ENCODE data around the gene CAPZB.

The CAPZB gene

GRCh38 chr1:19341201-19342061 is 143.9 kb downstream of the CAPZB start:
- DNase-seq (ENCODE audit: low read depth, low spot score) = no peak
- H3K27ac ChIP-seq = no peak overlapping the region

DNA sequence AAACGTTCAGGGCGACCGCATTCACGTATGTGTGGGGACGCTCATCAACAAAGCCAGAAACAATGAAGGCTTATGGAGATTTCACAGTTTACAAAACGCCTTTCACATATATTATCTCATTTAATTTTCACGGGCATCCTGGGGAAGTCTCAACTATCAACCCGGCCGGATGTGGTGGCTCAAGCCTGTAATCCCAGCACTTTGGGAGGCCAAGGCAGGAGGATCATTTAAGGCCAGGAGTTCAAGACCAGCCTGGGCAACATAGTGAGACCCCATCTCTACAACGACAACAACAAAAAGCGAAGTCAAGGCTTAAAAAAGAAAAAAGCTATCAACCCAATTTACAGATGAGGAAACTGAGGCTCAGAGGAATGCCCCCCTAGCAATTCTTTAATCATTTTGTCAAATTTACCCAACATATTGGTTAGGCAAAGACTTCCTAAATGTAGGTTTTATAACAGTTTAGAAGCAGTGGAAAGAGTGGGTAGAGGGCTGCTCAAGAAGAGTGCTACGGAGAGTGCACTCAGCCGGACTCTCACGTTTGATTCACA is 144.9 kb downstream of the CAPZB start:
- DNase-seq (ENCODE audit: low read depth, low spot score) = no peak
- no peak overlapping the region for H3K27ac ChIP-seq

- no peak overlapping the region for H3K27ac ChIP-seq
- DNase-seq (ENCODE audit: low read depth, low spot score) = no peak
Observed at GRCh38 chr1:19339214-19339861, 146.0 kb downstream of the CAPZB start.

DNA sequence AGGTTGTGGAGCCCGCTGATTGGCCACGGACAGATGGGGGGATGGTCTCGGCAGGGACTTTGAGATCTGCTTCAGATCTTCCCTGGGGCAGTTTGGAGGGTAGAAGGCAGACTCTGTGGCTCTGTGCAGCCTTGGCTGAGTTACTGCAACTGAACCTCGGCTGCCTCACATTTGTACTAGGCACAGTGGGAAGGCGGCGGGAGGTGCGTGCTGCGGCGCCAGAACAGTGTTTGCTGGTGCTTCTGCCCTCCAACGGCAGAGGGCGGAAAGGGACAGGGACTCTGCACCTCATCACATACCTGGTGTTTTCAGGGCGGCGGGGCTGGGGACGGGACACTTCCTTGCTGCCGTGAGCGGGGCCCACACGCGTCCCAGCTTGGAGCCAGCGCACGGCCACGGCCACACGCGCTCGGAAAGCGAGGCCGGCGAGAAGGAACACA is 147.0 kb downstream of the CAPZB start:
- no peak for DNase-seq (ENCODE audit: low read depth, low spot score)
- H3K27ac ChIP-seq = no peak overlapping the region

DNA sequence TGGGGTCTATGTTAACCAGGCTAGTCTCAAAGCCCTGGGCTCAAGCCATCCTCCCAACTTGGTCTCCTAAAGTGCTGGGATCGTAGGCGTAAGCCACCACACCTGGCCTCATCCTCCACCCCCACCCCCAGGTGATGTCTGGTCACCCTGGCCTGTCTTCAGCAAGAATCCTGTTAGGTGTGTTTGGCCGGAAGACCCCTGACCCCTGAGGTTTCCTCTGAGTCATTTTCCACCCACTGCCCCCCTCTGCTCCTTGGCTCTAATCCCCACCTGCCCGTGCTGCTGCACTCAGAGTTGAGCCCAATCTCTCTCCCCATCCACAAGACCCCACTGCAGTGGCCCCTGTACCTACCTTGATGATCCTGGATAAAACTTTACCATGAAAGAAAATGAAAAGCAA is 148.1 kb downstream of the CAPZB start:
- no peak overlapping the region for H3K27ac ChIP-seq
- no peak for DNase-seq (ENCODE audit: low read depth, low spot score)

GRCh38 chr1:19336543-19336942 is 148.8 kb downstream of the CAPZB start:
- DNase-seq (ENCODE audit: low read depth, low spot score) = no peak
- no peak overlapping the region for H3K27ac ChIP-seq

DNA sequence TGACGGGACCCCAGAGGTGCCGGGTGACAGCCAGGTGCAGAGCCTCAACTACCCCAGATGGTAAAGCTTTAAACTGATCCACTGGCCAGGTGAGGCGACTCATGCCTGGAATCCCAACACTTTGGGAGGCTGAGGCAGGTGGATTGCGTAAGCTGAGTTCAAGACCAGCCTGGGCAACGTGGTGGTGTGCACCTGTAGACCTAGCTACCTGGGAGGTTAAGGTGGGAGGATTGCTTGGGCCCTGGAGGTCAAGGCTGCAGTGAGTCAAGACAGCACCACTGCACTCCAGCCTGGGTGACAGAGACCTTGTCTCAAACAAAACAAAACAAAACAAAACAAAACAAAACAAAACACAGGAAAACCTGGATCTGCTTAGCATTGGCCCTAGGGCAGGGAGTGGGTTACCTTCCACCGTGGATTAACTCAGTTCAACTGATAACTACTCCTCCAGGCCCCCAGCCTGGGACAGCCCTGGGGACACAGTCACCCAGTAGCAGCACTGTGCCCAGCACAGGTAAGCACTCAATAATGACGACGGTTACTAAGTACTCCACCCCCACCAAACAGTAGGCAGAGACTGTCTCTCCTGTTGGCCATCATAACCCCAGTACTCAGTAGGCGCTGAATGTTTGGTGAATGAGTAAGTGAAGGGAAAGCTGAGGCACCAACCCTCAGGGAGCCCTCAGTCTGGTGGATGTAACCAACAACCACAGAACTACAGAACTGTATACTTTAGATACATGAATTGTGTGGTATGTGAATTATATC is 151.6 kb downstream of the CAPZB start:
- no peak overlapping the region for H3K27ac ChIP-seq
- no peak for DNase-seq (ENCODE audit: low read depth, low spot score)

DNA sequence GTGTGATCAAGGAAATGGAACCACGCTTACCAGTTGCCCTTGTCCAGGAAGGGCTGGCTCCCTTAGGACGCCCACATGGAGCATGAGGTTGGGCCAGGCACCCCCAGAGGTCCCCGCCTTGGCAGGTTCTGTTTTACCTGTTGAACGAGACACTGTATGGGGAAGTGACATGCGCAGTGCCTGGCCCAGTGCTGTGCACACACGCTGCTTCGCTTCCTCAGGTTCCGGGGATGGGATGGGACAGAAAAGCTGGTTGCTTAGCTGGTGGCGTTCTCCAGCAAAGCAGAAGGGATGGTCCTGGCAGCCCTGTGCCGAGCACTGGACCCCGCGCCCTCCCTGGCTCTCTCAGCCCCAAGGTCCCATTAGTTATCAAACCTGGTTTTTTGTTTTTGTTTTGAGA is 152.5 kb downstream of the CAPZB start:
- DNase-seq (ENCODE audit: low read depth, low spot score) = no peak
- H3K27ac ChIP-seq = no peak overlapping the region

- H3K27ac ChIP-seq = no peak overlapping the region
- DNase-seq (ENCODE audit: low read depth, low spot score) = no peak
Observed at GRCh38 chr1:19331262-19331878, 154.0 kb downstream of the CAPZB start.

- DNase-seq (ENCODE audit: low read depth, low spot score) = no peak
- no peak overlapping the region for H3K27ac ChIP-seq
Observed at GRCh38 chr1:19330449-19331135, 154.7 kb downstream of the CAPZB start.

GRCh38 chr1:19329611-19330010 is 155.7 kb downstream of the CAPZB start:
- no peak for DNase-seq (ENCODE audit: low read depth, low spot score)
- H3K27ac ChIP-seq = no peak overlapping the region

DNA sequence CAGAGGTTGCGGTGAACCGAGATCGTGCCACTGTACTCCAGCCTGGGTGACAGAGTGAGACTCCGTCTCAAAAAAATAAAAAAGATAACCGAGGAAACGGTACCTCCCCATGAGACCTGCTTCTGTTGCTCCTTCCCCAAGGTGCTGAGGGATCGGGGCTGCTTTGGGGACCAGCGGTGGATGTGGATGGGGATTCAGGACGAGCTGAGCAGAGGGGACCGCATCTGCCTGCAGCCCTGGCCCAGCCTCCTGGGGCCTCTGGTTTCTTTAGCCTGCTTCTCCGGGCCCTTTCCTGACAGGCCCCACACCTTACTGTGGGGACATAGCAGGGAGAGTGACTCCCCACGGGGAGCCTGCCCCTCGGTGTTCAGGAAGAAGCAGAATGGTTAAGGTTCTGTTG is 156.2 kb downstream of the CAPZB start:
- no peak for DNase-seq (ENCODE audit: low read depth, low spot score)
- no peak overlapping the region for H3K27ac ChIP-seq

- H3K27ac ChIP-seq = no peak overlapping the region
- no peak for DNase-seq (ENCODE audit: low read depth, low spot score)
Observed at GRCh38 chr1:19328486-19328885, 156.9 kb downstream of the CAPZB start.

GRCh38 chr1:19327736-19328135 is 157.6 kb downstream of the CAPZB start:
- DNase-seq (ENCODE audit: low read depth, low spot score) = no peak

DNA sequence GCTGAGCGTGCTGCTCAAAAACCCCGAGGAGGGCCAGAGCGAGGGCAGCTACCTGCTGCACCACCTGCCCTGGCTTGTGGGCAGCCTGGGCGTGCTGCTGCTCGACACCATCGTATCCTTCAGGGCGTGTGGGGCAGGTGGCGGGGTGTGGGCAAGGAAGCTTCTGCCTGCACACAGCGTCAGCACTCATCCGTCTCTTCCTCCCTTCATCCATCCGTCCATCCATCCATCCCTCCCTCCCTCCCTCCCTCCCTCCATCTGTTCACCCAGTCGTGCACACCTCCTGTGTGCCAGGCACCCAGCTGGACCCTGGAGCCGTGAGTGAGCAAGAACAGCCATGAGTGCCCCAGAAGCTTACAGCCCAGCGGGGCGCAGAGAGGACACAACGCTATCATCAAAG is 158.0 kb downstream of the CAPZB start:
- no peak for DNase-seq (ENCODE audit: low read depth, low spot score)
- no peak overlapping the region for H3K27ac ChIP-seq

More at GRCh38 chr1:19327736-19328135, 157.6 kb downstream of the CAPZB start:
- H3K27ac ChIP-seq = no peak overlapping the region

GRCh38 chr1:19326748-19327065 is 158.6 kb downstream of the CAPZB start:
- H3K27ac ChIP-seq = no peak overlapping the region
- DNase-seq (ENCODE audit: low read depth, low spot score) = no peak

GRCh38 chr1:19325958-19326747 is 159.2 kb downstream of the CAPZB start:
- DNase-seq (ENCODE audit: low read depth, low spot score) = no peak
- no peak overlapping the region for H3K27ac ChIP-seq

- no peak overlapping the region for H3K27ac ChIP-seq
- DNase-seq (ENCODE audit: low read depth, low spot score) = no peak
Observed at GRCh38 chr1:19325368-19325957, 159.9 kb downstream of the CAPZB start.

DNA sequence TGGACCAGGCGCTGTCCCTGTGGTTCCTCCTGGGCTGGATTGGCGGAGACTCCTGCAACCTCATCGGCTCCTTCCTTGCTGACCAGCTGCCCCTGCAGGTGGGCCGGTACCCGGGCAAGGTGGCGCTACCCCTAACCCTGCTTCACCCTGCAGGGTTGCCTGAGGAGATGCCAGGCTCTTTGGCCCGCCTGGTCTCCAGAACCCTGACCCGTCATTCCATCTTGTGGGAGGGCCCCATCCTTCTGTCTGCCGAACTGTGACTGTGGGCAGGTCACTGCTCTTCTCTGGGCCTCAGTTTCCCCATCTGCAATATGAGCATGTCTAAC is 160.7 kb downstream of the CAPZB start:
- no peak overlapping the region for H3K27ac ChIP-seq
- DNase-seq (ENCODE audit: low read depth, low spot score) = no peak

All from epithelial cell of prostate (primary cell).